GM18498 (cell line): ENCODE measurements around the gene CD8B.
"Not testable (repeated sequence)": the region's sequence is repeated elsewhere in the genome, so short reads cannot be mapped to it uniquely, and the experiment has no call there.

Experiments
- ATAC-seq: cut with Tn5 transposase; IDR thresholded peaks from one replicate; pipeline ENCODE4 v1.9.1; 2021; ENCODE audit warnings: mild to moderate bottlenecking, moderate library complexity; ENCODE audit not compliant: unreplicated experiment

CD8B gene

GRCh38 chr2:86861628-86862379 is at the start of gene CD8B:
CD8B (minus strand) TSS chr2:86861886; CDS start chr2:86861865, 21 bp downstream.
- not testable (repeated sequence) for ATAC-seq

GRCh38 chr2:86905868-86906267 is 44.2 kb upstream of the CD8B start:
- ATAC-seq: not testable (repeated sequence)

GRCh38 chr2:86900687-86901086 is 39.0 kb upstream of the CD8B start:
- ATAC-seq: not testable (repeated sequence)

GRCh38 chr2:86886026-86886425 is 24.3 kb upstream of the CD8B start:
- ATAC-seq: not testable (repeated sequence)

GRCh38 chr2:86882865-86883264 is 21.2 kb upstream of the CD8B start:
- ATAC-seq: not testable (repeated sequence)

GRCh38 chr2:86882118-86882665 is 20.5 kb upstream of the CD8B start:
- ATAC-seq: not testable (repeated sequence)

GRCh38 chr2:86878986-86879385 is 17.3 kb upstream of the CD8B start:
- not testable (repeated sequence) for ATAC-seq

- ATAC-seq: not testable (repeated sequence)
Measured at GRCh38 chr2:86870941-86871340, 9.3 kb upstream of the CD8B start.

- not testable (repeated sequence) for ATAC-seq
Measured at GRCh38 chr2:86868895-86869468, 7.3 kb upstream of the CD8B start.

- not testable (repeated sequence) for ATAC-seq
Measured at GRCh38 chr2:86862380-86862703, 656 bp upstream of the CD8B start.

- not testable (repeated sequence) for ATAC-seq
Measured at GRCh38 chr2:86861175-86861574, 511 bp downstream of the CD8B start.

GRCh38 chr2:86860573-86860972 is 1.1 kb downstream of the CD8B start:
- not testable (repeated sequence) for ATAC-seq

- ATAC-seq: not testable (repeated sequence)
Measured at GRCh38 chr2:86857688-86858087, 4.0 kb downstream of the CD8B start.

GRCh38 chr2:86856498-86856897 is 5.2 kb downstream of the CD8B start:
- not testable (repeated sequence) for ATAC-seq

- not testable (repeated sequence) for ATAC-seq
Measured at GRCh38 chr2:86855981-86856380, 5.7 kb downstream of the CD8B start.

- ATAC-seq: not testable (repeated sequence)
Measured at GRCh38 chr2:86851581-86851980, 10.1 kb downstream of the CD8B start.

- ATAC-seq: not testable (repeated sequence)
Measured at GRCh38 chr2:86842607-86843234, 19.0 kb downstream of the CD8B start.

GRCh38 chr2:86841330-86841729 is 20.4 kb downstream of the CD8B start:
- ATAC-seq: not testable (repeated sequence)

- not testable (repeated sequence) for ATAC-seq
Measured at GRCh38 chr2:86839871-86840548, 21.7 kb downstream of the CD8B start.

GRCh38 chr2:86839455-86839854 is 22.2 kb downstream of the CD8B start:
- ATAC-seq: not testable (repeated sequence)

- ATAC-seq: not testable (repeated sequence)
Measured at GRCh38 chr2:86837714-86838113, 24.0 kb downstream of the CD8B start.
